Stimulated activated CD8-positive, alpha-beta memory T cell treated with anti-CD3 and anti-CD28 coated beads, Interleukin-7, amount 100 ng/mL, for 1 hour (primary cell): ENCODE results near the gene COA7.

Experiments used
- DNase-seq, 2 donors: peaks; one replicate each; pipeline ENCODE4 v3.0.0-alpha.2; 2020; ENCODE audit warnings: low read depth in 2 of 2

COA7 gene

GRCh38 chr1:52669696-52670095, 28.5 kb downstream of the COA7 start:
- DNase-seq, result no peak

GRCh38 chr1:52668711-52669110, 29.4 kb downstream of the COA7 start:
- DNase-seq, result no peak

GRCh38 chr1:52667984-52668383, 30.2 kb downstream of the COA7 start:
- no peak for DNase-seq

GRCh38 chr1:52667290-52667689, 30.9 kb downstream of the COA7 start:
- no peak for DNase-seq

- no peak for DNase-seq
Observed at GRCh38 chr1:52665006-52665941, 32.9 kb downstream of the COA7 start.

- no peak for DNase-seq
Observed at GRCh38 chr1:52663716-52664115, 34.4 kb downstream of the COA7 start.

GRCh38 chr1:52662645-52663313, 35.4 kb downstream of the COA7 start:
- no peak for DNase-seq

- DNase-seq, result no peak
Observed at GRCh38 chr1:52660807-52661206, 37.3 kb downstream of the COA7 start.

GRCh38 chr1:52659851-52660596, 38.1 kb downstream of the COA7 start:
- DNase-seq, result no peak

GRCh38 chr1:52659356-52659755, 38.8 kb downstream of the COA7 start:
- no peak for DNase-seq

- DNase-seq, result no peak
Observed at GRCh38 chr1:52658795-52659194, 39.4 kb downstream of the COA7 start.

- DNase-seq, result no peak
Observed at GRCh38 chr1:52657702-52658101, 40.4 kb downstream of the COA7 start.

- DNase-seq, result no peak
Observed at GRCh38 chr1:52654063-52654462, 44.1 kb downstream of the COA7 start.

- no peak for DNase-seq
Observed at GRCh38 chr1:52653207-52653849, 44.8 kb downstream of the COA7 start.

- DNase-seq, result no peak
Observed at GRCh38 chr1:52651904-52652303, 46.2 kb downstream of the COA7 start.

- no peak for DNase-seq
Observed at GRCh38 chr1:52645261-52645660, 52.9 kb downstream of the COA7 start.

- no peak for DNase-seq
Observed at GRCh38 chr1:52641307-52641706, 56.8 kb downstream of the COA7 start.

- DNase-seq, result no peak
Observed at GRCh38 chr1:52640697-52641096, 57.5 kb downstream of the COA7 start.

- no peak for DNase-seq
Observed at GRCh38 chr1:52637946-52638345, 60.2 kb downstream of the COA7 start.

- DNase-seq, result peak; percentile 45 to 47
Observed at GRCh38 chr1:52636721-52637695, 61.1 kb downstream of the COA7 start.
